H1 (cell line): ENCODE results near the gene MAP4K4.

Source experiments
- CBX5 ChIP-seq: fragments of 300-800, 300-1000 bp; sonication (generic); IDR thresholded peaks from 2 replicates; pipeline ENCODE4 v1.7.1; 2016; ENCODE audit warnings: antibody characterized with exemption, low read length, low read depth
- EZH2 ChIP-seq: fragments of 200-600 bp; sonication (generic); IDR thresholded peaks from 2 replicates; pipeline ENCODE4 v1.7.1; 2012; ENCODE audit warnings: low read depth, mild to moderate bottlenecking, moderate library complexity, low read length, inconsistent platforms; ENCODE audit not compliant: severe bottlenecking
- GABPA ChIP-seq: IDR thresholded peaks from 2 replicates; pipeline ENCODE4 v1.6.1; 2011; ENCODE audit warnings: mild to moderate bottlenecking, low read length, moderate library complexity, borderline replicate concordance; ENCODE audit not compliant: insufficient read depth
- POLR2AphosphoS5 ChIP-seq: IDR thresholded peaks from 2 replicates; pipeline ENCODE4 v1.6.1; 2011; ENCODE audit warnings: low read depth, low read length
- RAD21 ChIP-seq, 2 experiments: IDR thresholded peaks in 1 of 2; conservative IDR thresholded peaks in 1 of 2; 2 replicates each; pipeline ENCODE4 v1.6.1; 2011; ENCODE audit warnings: low read depth in 2 of 2, low read length in 2 of 2, improper control_type of control experiment in 1 of 2, inconsistent platforms in 1 of 2, mild to moderate bottlenecking in 1 of 2, moderate library complexity in 1 of 2
- SIN3A ChIP-seq, 2 experiments: IDR thresholded peaks in 1 of 2; conservative IDR thresholded peaks in 1 of 2; 2 replicates each; pipeline ENCODE4 v1.6.1; 2011 to 2012; ENCODE audit warnings: low read length in 2 of 2, improper control_type of control experiment in 1 of 2, low read depth in 1 of 2, mild to moderate bottlenecking in 1 of 2
- TAF1 ChIP-seq: IDR thresholded peaks from 2 replicates; pipeline ENCODE4 v1.6.1; 2011; ENCODE audit warnings: mild to moderate bottlenecking, low read depth, low read length
- TCF12 ChIP-seq: IDR thresholded peaks from 2 replicates; pipeline ENCODE4 v1.6.1; 2011; ENCODE audit warnings: low read depth, mild to moderate bottlenecking, low read length
- TF ChIP-seq, protein P1 (sequence below), 3 experiments: IDR thresholded peaks; 1 replicate in 2 of 3; 2 replicates in 1 of 3; pipeline versions ENCODE4 v1.5.1 to v1.6.1; 2011; ENCODE audit warnings: low read length in 3 of 3, mild to moderate bottlenecking in 3 of 3, inconsistent platforms in 2 of 3, low read depth in 1 of 3, moderate library complexity in 1 of 3; ENCODE audit not compliant: insufficient read depth in 1 of 3; ENCODE audit errors: control extremely low read depth in 1 of 3
- TF ChIP-seq, protein P2 (sequence below): IDR thresholded peaks from 2 replicates; pipeline ENCODE4 v1.6.1; 2012; ENCODE audit warnings: inconsistent platforms

DNA sequence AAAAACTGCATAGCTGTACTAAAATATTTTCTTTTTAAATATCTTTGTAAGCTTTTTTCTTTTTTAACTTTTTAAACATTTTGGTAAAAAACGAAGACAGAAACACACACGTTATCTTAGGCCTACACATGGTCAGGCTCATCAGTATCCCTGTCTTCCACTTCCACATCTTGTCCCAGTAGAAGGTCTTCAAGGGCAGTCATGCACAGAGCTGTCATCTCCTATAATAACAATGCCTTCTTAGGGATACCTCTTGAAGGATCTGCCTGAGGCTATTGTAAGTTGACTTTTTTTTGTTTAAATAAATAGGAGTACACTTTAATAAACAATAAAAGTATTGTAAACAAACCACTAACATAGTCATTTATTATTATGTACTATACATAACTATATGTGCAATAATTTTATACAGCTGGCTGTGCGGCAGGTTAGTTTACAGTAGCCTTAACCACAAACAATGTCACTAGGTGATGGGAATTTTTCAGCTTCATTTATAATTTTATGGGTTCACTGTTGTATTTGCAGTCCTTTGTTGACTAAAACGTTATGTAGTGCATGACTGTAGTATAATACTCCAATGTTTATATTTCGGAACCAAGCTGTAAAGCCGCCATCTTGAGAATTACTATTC is 124.4 kb downstream of the MAP4K4 start:
- TF ChIP-seq, protein P1, sequence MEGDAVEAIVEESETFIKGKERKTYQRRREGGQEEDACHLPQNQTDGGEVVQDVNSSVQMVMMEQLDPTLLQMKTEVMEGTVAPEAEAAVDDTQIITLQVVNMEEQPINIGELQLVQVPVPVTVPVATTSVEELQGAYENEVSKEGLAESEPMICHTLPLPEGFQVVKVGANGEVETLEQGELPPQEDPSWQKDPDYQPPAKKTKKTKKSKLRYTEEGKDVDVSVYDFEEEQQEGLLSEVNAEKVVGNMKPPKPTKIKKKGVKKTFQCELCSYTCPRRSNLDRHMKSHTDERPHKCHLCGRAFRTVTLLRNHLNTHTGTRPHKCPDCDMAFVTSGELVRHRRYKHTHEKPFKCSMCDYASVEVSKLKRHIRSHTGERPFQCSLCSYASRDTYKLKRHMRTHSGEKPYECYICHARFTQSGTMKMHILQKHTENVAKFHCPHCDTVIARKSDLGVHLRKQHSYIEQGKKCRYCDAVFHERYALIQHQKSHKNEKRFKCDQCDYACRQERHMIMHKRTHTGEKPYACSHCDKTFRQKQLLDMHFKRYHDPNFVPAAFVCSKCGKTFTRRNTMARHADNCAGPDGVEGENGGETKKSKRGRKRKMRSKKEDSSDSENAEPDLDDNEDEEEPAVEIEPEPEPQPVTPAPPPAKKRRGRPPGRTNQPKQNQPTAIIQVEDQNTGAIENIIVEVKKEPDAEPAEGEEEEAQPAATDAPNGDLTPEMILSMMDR (IDR thresholded peaks at IDR 0.05; ENCODE audit: control extremely low read depth in 1 of 3, insufficient read depth in 1 of 3, low read depth in 1 of 3, low read length in 3 of 3): no peak
- TF ChIP-seq CBX5: no peak
- no peak for TF ChIP-seq RAD21 (IDR thresholded peaks at IDR 0.05 in 1 of 2, conservative IDR thresholded peaks at IDR 0.05 in 1 of 2; ENCODE audit: low read depth in 2 of 2, low read length in 2 of 2)
- TF ChIP-seq TCF12: no peak
- TF ChIP-seq, protein P2, sequence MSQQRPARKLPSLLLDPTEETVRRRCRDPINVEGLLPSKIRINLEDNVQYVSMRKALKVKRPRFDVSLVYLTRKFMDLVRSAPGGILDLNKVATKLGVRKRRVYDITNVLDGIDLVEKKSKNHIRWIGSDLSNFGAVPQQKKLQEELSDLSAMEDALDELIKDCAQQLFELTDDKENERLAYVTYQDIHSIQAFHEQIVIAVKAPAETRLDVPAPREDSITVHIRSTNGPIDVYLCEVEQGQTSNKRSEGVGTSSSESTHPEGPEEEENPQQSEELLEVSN: no peak
- TF ChIP-seq EZH2: no peak
- no peak for TF ChIP-seq SIN3A (conservative IDR thresholded peaks at IDR 0.05 in 1 of 2, IDR thresholded peaks at IDR 0.05 in 1 of 2; ENCODE audit: low read depth in 1 of 2, low read length in 2 of 2)
- TF ChIP-seq TAF1: no peak
- TF ChIP-seq POLR2AphosphoS5: no peak
- no peak for TF ChIP-seq GABPA
